Muscle of leg (tissue), 11 donors: ENCODE results near the gene ARHGAP24. TPM values are rescaled to one million over a fixed set of nuclear protein-coding genes. Genes with fewer than 3 reads are reported as not detected.

Source experiments
- DNase-seq: peaks from one replicate; pipeline ENCODE4 v3.0.0; 2013
- H3K27ac ChIP-seq: one replicate; pipeline ENCODE4 v1.5.1; 2013; ENCODE audit warnings: mild to moderate bottlenecking, low read length, control low read depth
- H3K27me3 ChIP-seq: one replicate; pipeline ENCODE4 v1.6.1; 2013; ENCODE audit warnings: low read length; ENCODE audit not compliant: control insufficient read depth, insufficient read depth
- H3K36me3 ChIP-seq: one replicate; pipeline ENCODE4 v1.6.1; 2013; ENCODE audit warnings: low read length; ENCODE audit not compliant: control insufficient read depth, insufficient read depth
- H3K4me1 ChIP-seq: one replicate; pipeline ENCODE4 v1.6.1; 2013; ENCODE audit warnings: low read length; ENCODE audit not compliant: control insufficient read depth, insufficient read depth
- H3K4me3 ChIP-seq: one replicate; pipeline ENCODE4 v1.5.1; 2013; ENCODE audit warnings: low read length, control low read depth
- H3K9me3 ChIP-seq: replicated peaks from 2 replicates; pipeline ENCODE4 v1.6.1; 2013; ENCODE audit warnings: low read depth, low read length; ENCODE audit not compliant: control insufficient read depth
- WGBS: methylation state at CpG from one replicate; pipeline ENCODE4 v1.1.5; 2013; ENCODE audit warnings: missing lambda C conversion rate; ENCODE audit not compliant: insufficient coverage; 5-methylcytosine and 5-hydroxymethylcytosine counted together
- polyA plus RNA-seq, 8 donors: library from polyadenylated mRNA; unstranded; fragments of 120-200 nt; gene quantifications; one replicate each; pipeline versions ENCODE4 v1.2.1 to v1.2.3, GENCODE V29; 2013; ENCODE audit warnings: inconsistent platforms in 1 of 8, low replicate concordance in 1 of 8; ENCODE audit not compliant: insufficient read length in 8 of 8, insufficient read depth in 1 of 8
- total RNA-seq: library from RNA; stranded (reverse); fragments of 120-200 nt; gene quantifications from one replicate; pipeline ENCODE4 v1.2.4, GENCODE V29; 2013

ARHGAP24 gene
- total and polyA plus RNA-seq, 9 donors, result 39.8 to 66.1 (median 48.9) TPM

- Histone ChIP-seq H3K36me3 (no peaks in the 10 kb centered on the region), H3K27me3 (no peaks in the 10 kb centered on the region), H3K4me1 (peaks cover 2% of the 10 kb centered on the region), H3K4me3 (no peak overlapping the region), H3K9me3 (no peaks in the 10 kb centered on the region), H3K27ac (no peak overlapping the region)
- DNase-seq, result peak; percentile 32
- WGBS, result 30% methylated on average over 1 of the region's 3 CpGs
Measured at GRCh38 chr4:85603437-85604336, 128.7 kb downstream of the ARHGAP24 start.

- Histone ChIP-seq H3K4me1 (peaks cover 2% of the 10 kb centered on the region), H3K9me3 (no peaks in the 10 kb centered on the region), H3K4me3 (no peak overlapping the region), H3K27me3 (no peaks in the 10 kb centered on the region), H3K27ac (no peak overlapping the region), H3K36me3 (no peaks in the 10 kb centered on the region)
- no CpG with 5 or more reads among the region's 1 CpG for WGBS
- no peak for DNase-seq
Measured at GRCh38 chr4:85606505-85606904, 131.6 kb downstream of the ARHGAP24 start.

GRCh38 chr4:85607624-85608023 lies 132.7 kb downstream of the ARHGAP24 start:
- no peaks in the 10 kb centered on the region for H3K36me3 ChIP-seq
- no CpG with 5 or more reads among the region's 5 CpGs for WGBS
- peaks cover 2% of the 10 kb centered on the region for H3K4me1 ChIP-seq
- no peak overlapping the region for H3K27ac ChIP-seq
- H3K27me3 ChIP-seq, result no peaks in the 10 kb centered on the region
- H3K4me3 ChIP-seq, result no peak overlapping the region
- H3K9me3 ChIP-seq, result no peaks in the 10 kb centered on the region
- DNase-seq, result no peak

- Histone ChIP-seq H3K36me3 (no peaks in the 10 kb centered on the region), H3K27ac (no peak overlapping the region), H3K4me1 (no peaks in the 10 kb centered on the region), H3K4me3 (no peak overlapping the region), H3K9me3 (no peaks in the 10 kb centered on the region), H3K27me3 (no peaks in the 10 kb centered on the region)
- no CpG with 5 or more reads among the region's 2 CpGs for whole genome bisulfite sequencing
- peak; percentile 11 for DNase-seq
Measured at GRCh38 chr4:85610450-85610849, 135.5 kb downstream of the ARHGAP24 start.

GRCh38 chr4:85611661-85612060 lies 136.7 kb downstream of the ARHGAP24 start:
- no peak for DNase-seq
- Histone ChIP-seq H3K4me3 (no peak overlapping the region), H3K27me3 (no peaks in the 10 kb centered on the region), H3K36me3 (no peaks in the 10 kb centered on the region), H3K9me3 (no peaks in the 10 kb centered on the region), H3K27ac (no peak overlapping the region), H3K4me1 (no peaks in the 10 kb centered on the region)

GRCh38 chr4:85613901-85614300 lies 139.0 kb downstream of the ARHGAP24 start:
- Histone ChIP-seq H3K4me3 (no peak overlapping the region), H3K27ac (no peak overlapping the region), H3K9me3 (no peaks in the 10 kb centered on the region), H3K27me3 (no peaks in the 10 kb centered on the region), H3K4me1 (no peaks in the 10 kb centered on the region), H3K36me3 (no peaks in the 10 kb centered on the region)
- no peak for DNase-seq
- no CpG with 5 or more reads among the region's 1 CpG for WGBS

- DNase-seq, result no peak
- Histone ChIP-seq H3K27me3 (no peaks in the 10 kb centered on the region), H3K4me1 (no peaks in the 10 kb centered on the region), H3K4me3 (no peak overlapping the region), H3K9me3 (peaks cover 2% of the 10 kb centered on the region), H3K36me3 (no peaks in the 10 kb centered on the region), H3K27ac (no peak overlapping the region)
- WGBS, result no CpG with 5 or more reads among the region's 2 CpGs
Measured at GRCh38 chr4:85615952-85616351, 141.0 kb downstream of the ARHGAP24 start.

GRCh38 chr4:85617202-85617601 lies 142.3 kb downstream of the ARHGAP24 start:
- 40% methylated on average over 1 of the region's 3 CpGs for WGBS
- H3K4me3 ChIP-seq, result no peak overlapping the region
- H3K27ac ChIP-seq, result no peak overlapping the region
- H3K4me1 ChIP-seq, result no peaks in the 10 kb centered on the region
- no peaks in the 10 kb centered on the region for H3K27me3 ChIP-seq
- H3K36me3 ChIP-seq, result no peaks in the 10 kb centered on the region
- no peak for DNase-seq
- H3K9me3 ChIP-seq, result peaks cover 2% of the 10 kb centered on the region

GRCh38 chr4:85632981-85633380 lies 158.0 kb downstream of the ARHGAP24 start:
- Histone ChIP-seq H3K4me1 (no peaks in the 10 kb centered on the region), H3K4me3 (no peak overlapping the region), H3K27ac (no peak overlapping the region), H3K27me3 (no peaks in the 10 kb centered on the region), H3K9me3 (peaks cover 7% of the 10 kb centered on the region), H3K36me3 (no peaks in the 10 kb centered on the region)
- DNase-seq, result no peak

GRCh38 chr4:85637778-85638177 lies 162.8 kb downstream of the ARHGAP24 start:
- no peak overlapping the region for H3K27ac ChIP-seq
- DNase-seq, result no peak
- H3K4me1 ChIP-seq, result no peaks in the 10 kb centered on the region
- 100% methylated on average over 1 of the region's 2 CpGs for WGBS
- no peak overlapping the region for H3K4me3 ChIP-seq
- no peaks in the 10 kb centered on the region for H3K36me3 ChIP-seq
- H3K27me3 ChIP-seq, result no peaks in the 10 kb centered on the region
- no peaks in the 10 kb centered on the region for H3K9me3 ChIP-seq
